Suppressor macrophage treated with lipopolysaccharide for 4 hours (primary cell): ENCODE data around the gene CASD1.

Experiments
- DNase-seq: peaks from one replicate; pipeline ENCODE4 v3.0.0-alpha.2; 2020

Gene CASD1

DNA sequence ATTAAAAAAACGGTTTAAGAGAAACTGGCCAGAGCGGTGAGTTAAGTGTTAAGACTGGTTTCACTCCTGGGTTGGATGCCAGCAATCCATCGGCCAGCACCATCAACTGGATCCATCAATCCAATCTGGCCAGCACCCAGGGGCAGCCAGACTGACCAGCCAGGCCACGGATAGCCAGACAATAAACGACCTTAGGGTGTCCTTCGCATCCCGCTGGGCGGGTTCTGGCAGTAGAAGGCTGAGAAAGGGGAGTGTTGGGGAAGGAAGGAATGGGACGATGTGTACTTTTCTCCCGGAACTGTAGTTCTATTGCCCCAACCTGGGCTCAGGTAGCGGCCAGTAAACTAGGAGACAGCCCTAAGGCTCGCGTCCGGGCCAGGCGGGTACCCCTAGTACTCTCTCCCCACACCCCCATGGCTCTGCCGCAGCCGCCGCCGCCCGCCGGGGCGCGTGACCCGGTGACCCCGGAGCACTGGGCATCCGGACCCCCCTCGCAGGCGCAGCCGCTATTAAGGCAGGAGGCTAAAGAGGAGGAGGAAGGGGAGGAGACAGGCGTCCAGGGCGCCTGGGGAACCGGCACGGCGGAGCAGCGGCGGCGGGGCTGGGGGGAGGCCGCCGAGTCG is at the start of gene CASD1:
Gene CASD1, plus strand, starts transcription at position 546 of the 623 bp plus-strand sequence. CDS start 276 bp downstream, outside the sequence.
- peak; percentile 5 for DNase-seq

GRCh38 chr7:94466516-94466915 is 43.1 kb upstream of the CASD1 start:
- DNase-seq: no peak

GRCh38 chr7:94471604-94472003 is 38.0 kb upstream of the CASD1 start:
- DNase-seq: no peak

GRCh38 chr7:94472608-94473007 is 37.0 kb upstream of the CASD1 start:
- DNase-seq: no peak

DNA sequence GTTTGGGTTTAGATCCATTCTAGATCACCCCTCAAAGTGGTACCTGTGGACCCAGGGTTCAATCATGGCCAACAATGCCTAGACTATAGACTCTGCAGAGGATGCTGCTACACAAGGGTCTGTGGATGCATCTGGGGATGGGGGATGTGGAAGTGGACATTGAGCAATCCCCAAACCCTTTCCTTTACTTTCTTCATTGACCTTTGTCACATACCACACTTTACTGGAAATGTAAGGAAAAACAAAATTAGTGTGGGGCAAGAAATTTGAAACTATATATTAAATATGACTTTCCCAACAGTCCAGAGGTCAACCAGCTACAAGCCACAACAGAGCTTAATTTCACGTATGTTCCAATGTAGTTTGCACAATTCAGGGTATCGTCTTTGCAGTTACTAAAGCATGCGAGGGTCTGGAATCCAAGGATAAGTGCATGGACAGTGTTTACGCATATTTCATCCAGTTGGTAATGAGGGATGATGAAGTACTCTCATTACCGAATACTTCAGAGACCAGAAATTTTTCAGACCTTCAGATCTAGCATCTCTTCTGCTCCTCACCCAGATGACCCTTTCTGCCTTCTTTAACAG is 33.3 kb upstream of the CASD1 start:
- no peak for DNase-seq

- no peak for DNase-seq
Measured at GRCh38 chr7:94477878-94478277, 31.7 kb upstream of the CASD1 start.

DNA sequence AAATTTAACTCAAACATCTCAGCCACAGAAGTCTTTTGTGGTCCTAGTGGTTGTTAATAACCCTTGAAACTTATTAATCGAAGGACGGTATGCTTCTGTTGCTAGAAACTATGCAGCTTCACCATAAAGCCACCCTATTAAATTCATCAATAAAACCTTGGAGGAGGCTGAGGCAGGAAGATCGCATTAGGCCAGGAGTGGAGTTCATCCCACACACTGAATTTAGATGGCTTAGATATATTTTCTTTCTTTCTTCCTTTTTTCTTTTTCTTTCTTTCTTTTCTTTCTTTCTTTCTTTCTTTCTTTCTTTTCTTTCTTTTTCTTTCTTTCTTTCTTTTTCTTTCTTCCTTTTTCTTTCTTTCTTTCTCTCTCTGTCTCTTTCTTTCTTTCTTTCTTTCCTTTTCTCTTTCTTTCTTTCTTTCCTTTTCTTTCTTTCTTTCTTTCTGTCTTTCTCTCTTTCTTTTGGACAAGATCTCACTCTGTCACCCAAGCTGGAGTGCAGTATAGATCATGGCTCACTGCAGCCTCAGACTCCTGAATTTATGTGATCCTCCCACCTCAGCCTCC is 30.9 kb upstream of the CASD1 start:
- no peak for DNase-seq

GRCh38 chr7:94481279-94481678 is 28.3 kb upstream of the CASD1 start:
- DNase-seq: no peak

DNA sequence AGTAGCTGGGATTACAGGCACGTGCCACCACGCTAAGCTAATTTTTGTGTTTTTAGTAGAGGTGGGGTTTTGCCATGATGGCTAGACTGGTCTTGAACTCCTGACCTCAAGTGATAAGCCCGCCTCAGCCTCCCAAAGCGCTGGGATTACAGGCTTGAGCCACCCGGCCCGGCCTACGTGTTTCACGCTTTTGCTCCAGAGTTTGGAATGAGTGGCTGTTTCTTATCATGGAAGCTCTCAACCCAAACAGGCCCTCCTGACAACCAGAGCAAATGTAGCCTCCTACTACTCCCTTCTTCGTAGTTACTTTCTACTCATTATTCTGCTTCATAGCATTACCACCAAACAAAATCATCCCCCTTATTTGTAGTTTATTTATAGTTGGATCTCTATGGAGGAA is 26.8 kb upstream of the CASD1 start:
- no peak for DNase-seq

DNA sequence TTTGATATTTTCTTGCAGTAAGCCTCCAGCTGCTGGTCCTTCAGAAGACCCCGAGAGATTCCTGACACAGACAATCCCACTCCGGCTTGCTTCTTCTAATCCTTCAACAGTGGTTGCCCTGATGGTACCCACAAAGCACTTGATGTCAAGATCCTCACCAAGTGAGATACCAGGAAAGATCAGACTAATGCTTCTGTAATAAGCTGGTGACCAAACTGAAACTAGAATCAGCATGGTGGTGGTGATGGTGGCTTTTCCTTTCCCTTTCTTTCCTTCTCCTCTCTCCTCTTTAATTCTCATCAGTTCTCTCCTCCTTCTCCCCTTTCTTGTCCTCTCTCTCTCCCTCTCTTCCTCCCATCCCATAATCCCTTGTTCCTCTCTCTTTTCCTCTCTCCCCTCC is 25.8 kb upstream of the CASD1 start:
- no peak for DNase-seq

- no peak for DNase-seq
Measured at GRCh38 chr7:94486216-94486615, 23.4 kb upstream of the CASD1 start.

DNA sequence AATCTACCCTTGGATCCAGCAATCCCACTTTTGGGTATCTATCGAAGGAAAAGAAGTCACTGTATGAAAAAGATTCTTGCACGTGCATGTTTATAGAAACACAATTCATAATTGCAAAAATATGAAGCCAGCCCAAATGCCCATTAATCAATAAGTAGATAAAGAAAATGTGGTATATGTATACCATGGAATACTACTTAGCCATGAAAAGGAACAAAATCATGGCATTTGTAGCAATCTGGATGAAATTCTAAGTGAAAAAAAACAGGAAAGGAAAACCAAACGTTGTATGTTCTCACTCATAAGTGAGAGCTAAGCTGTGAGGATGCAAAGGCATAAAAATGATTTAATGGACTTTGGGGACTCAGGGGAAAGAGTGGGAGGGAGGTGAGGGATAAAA is 18.2 kb upstream of the CASD1 start:
- DNase-seq: no peak

GRCh38 chr7:94492601-94493000 is 17.0 kb upstream of the CASD1 start:
- DNase-seq: no peak

GRCh38 chr7:94497874-94498670 is 11.5 kb upstream of the CASD1 start:
- DNase-seq: no peak

DNA sequence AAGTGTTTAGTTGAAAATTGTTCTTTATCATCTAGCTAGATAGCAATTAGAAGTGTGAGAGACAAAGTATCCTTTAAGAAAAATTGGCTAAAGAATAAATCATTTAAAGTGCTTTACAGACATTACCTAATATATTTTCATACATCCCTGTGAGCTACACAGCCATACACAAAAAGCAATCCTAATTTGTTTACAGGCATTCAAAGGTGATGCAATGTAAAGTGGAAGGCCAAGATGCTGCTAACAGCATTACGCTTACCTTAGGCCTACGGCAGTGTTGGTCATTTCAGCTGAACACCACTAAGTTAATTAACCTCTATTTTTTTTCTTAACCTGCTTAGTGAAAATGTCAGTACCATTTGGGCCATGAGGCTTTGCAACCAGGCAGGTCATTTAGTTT is 10.7 kb upstream of the CASD1 start:
- no peak for DNase-seq

DNA sequence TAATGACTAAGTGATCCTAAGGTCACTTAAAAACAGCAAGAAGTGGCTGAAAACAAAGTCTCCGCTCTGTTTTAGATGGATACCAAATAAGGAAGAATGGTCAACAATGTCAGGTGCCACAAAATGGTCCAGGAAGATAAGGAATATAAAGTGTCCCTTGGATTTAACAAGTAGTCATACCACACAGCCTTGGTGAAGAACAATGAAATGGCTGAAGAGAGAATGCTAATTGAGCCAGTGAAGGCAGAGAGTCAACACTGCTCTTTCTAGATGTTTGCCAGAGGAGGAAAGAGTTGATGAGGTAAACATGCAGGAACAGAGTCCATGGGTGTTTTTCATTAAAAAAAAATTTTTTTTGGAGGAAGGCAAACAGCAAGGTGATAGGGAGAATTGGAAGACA is 2.1 kb upstream of the CASD1 start:
- no peak for DNase-seq

- DNase-seq: no peak
Measured at GRCh38 chr7:94507962-94508361, 1.6 kb upstream of the CASD1 start.

GRCh38 chr7:94509887-94510581 is 425 bp downstream of the CASD1 start:
- peak; percentile 71 for DNase-seq

DNA sequence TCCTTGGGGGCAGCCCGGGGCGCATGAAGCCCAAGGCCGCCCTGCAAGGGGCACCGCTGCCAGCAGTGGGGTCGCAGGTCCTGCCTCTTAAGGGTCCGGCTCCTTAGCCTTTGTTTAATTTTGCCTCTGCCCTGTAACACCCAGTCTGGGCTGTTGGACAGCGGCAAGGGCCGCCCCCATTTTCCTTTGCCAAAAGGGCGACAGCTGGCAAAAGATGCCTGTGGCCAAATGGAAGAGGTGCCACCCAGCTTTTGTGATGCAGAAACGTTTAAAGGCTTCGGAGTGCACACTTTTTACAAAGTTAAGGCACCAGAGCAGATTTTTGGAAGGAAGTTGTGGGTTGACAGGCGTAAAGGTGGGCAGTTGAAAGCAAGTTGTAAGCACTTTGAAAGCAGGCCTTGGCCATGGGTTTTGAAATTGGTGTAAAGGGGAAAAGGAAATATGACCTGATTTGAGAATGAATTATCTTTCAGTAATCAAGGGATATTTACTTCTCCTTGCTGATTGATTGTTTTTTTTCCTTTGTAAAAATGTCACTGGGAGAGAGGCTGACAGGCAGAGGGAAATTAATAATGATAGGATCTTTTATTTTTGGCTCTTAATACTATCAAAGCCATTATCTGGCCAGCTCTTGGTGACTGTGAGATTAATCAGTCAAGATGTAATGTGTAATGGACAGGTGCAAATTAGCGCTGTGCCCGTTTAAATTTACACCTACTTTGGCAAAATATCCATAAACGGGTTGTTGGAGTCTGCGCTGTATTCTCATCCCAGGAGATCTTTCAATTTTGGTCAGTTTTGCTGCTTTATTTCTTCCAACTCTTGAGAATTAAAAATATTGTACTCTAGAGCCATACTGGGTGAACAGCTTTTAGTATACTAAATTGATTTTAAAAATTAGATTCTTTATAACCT is 1.2 kb downstream of the CASD1 start:
- peak; percentile 13 for DNase-seq

DNA sequence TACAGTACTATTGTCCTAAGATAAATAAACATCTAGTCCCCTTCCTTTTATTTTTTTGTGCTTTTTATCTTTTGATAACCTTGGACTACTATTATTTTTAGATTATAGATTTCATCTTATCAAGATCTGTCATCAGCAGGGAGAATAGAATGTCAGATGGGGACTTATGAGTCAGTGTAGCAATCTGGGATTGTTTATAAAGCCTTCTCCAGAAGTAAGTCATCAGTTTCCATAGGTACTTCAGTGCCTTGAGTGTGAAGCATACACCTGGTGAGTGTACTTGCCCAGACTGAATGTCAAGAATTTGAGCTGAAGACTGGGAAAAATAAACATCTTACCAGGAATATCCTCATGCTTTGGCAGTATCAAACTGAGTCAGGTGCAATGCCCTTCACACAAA is 2.1 kb downstream of the CASD1 start:
- no peak for DNase-seq

DNA sequence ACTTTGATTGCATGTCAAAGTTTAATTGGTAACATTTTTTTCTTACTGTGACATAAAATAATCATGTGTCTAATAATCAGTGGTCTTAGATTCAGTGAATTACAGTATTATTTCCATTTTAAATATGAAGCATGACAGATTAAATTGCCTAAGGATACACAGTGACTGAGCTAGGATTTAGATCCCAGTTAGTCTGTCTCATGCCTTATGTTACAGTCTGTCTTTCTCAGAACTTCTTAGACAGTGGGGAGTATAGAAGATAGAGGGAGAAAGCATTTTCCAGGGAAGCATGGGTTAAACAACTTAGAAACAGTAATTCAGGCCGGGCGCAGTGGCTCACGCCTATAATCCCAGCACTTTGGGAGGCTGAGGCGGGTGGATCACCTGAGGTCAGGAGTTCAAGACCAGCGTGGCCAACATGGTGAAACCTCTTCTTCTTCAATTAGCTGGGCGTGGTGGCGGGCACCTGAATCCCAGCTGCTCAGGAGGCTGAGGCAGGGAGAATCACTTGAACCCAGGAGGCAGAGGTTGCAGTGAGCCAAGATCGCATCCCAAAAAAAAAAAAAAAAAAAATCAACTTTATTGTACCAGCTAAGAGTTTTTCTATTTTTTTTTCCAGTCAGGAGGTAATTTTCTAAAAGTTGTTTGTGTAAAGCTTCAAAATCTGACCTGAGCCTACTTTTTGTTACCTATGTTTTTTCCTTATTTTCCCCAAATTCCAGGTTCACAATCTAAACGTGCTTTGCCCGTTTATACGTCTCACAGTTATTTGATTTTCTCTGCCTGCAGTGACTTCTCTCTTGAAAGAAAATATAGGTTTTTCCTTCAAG is 3.3 kb downstream of the CASD1 start:
- no peak for DNase-seq

GRCh38 chr7:94513565-94513860 is 3.9 kb downstream of the CASD1 start:
- DNase-seq: no peak
